Activated CD4-positive, alpha-beta T cell treated with anti-CD3 and anti-CD28 coated beads, Interleukin-2, amount 50 U/mL, for 24 hours (primary cell): ENCODE results near the gene CFAP52.
A peak's percentile ranks its signal among the peaks of the same experiment; 100 is the strongest.
"Not testable (repeated sequence)": the region's sequence is repeated elsewhere in the genome, so short reads cannot be mapped to it uniquely, and the experiment has no call there.

Experiments used
- DNase-seq, 2 donors: peaks; one replicate each; pipeline ENCODE4 v3.0.0-alpha.2; 2020; ENCODE audit warnings: low read depth in 1 of 2, low spot score in 1 of 2

CFAP52 gene, protein sequence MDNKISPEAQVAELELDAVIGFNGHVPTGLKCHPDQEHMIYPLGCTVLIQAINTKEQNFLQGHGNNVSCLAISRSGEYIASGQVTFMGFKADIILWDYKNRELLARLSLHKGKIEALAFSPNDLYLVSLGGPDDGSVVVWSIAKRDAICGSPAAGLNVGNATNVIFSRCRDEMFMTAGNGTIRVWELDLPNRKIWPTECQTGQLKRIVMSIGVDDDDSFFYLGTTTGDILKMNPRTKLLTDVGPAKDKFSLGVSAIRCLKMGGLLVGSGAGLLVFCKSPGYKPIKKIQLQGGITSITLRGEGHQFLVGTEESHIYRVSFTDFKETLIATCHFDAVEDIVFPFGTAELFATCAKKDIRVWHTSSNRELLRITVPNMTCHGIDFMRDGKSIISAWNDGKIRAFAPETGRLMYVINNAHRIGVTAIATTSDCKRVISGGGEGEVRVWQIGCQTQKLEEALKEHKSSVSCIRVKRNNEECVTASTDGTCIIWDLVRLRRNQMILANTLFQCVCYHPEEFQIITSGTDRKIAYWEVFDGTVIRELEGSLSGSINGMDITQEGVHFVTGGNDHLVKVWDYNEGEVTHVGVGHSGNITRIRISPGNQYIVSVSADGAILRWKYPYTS

GRCh38 chr17:9576521-9577372 lies at the start of gene CFAP52:
TSS of gene CFAP52 (plus strand) at chr17:9576642. CDS start at chr17:9576696, 54 bp downstream.
- DNase-seq = peak; percentile 61 to 73

DNA sequence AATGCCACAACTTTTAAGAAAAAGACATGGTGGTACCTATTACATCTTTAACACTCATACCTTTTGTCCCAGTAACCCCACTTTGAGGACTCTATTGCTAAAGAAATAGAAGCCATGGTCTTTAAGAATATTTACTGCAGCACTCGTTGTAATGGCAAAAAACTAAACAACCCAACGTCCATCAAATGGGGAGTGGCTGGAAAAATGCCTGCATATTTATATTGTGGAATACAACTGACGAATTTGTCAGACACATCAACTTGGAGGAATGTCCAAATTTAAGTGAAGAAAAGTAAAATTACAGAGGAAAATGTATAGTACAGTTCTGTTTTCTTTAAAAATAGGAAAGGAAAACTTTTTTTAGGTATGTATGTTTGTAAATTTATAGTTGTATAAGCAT lies 48.7 kb upstream of the CFAP52 start:
- no peak for DNase-seq

DNA sequence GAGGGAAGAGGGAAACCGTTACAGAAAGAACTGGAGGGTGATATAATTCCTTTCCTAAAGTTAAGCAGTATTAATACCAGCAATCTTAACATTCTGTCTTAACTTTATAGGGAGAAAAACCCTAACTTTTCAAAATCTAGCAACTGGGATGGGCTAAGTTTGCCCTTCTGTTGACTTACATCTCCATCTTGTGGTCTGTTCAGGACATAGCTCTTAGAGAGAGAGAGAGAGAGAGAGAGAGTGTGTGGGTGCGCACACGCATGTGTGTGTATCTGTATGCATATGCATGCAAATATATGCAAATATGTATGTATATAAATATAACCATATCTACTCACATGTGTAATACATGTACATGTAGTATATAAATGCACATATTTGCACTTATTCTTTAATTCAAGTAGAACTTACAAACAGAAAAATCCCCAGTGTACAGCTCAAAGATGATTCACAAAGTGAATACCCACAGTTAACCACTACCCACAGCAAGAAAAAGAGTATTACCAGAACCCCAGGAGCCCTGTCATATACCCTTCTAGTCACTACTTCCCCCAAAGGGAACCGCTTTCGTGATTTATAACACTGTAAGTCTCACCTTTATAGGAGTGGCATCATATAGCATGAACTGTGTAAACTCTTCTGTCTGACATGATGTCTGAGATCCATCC lies 47.3 kb upstream of the CFAP52 start:
- no peak for DNase-seq

DNA sequence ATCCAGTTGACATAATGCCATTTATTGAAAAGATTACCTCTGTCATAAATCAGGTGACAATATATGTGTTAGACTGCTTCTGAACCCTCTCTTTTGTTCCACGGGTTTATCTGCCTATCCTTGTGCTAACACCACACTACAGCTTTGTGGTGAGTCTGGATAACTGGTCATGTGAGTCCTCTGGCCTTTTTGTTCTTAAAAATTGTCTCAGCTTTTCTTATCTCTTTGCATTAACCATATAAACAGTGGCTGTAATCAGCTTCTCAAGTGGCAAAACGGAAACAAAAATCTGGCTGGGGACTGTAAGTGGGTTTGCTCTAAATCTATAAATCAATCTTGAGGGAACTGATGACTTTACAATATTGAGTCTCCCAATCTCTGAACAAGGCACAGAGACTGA lies 45.4 kb upstream of the CFAP52 start:
- DNase-seq = no peak

DNA sequence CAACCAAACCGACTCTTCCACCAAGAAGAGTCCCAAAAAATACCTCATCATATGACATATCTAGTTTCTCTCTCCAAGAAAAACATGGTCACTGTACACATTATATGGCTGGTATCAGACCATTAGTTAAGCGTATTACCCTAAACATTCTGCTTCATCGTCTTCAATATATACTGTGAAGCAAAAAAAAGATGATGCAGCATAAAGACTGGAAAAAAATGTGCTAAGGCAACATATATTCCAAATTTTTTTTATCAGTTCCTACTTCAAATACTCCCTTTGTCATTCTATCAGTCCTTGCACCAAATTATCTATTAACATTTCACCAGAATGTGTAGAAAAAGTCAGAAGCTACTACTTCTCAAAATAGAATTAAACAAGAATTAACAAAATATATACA lies 43.7 kb upstream of the CFAP52 start:
- no peak for DNase-seq

- no peak for DNase-seq
Observed at GRCh38 chr17:9533441-9533840, 43.0 kb upstream of the CFAP52 start.

GRCh38 chr17:9536061-9536460 lies 40.4 kb upstream of the CFAP52 start:
- DNase-seq = no peak

DNA sequence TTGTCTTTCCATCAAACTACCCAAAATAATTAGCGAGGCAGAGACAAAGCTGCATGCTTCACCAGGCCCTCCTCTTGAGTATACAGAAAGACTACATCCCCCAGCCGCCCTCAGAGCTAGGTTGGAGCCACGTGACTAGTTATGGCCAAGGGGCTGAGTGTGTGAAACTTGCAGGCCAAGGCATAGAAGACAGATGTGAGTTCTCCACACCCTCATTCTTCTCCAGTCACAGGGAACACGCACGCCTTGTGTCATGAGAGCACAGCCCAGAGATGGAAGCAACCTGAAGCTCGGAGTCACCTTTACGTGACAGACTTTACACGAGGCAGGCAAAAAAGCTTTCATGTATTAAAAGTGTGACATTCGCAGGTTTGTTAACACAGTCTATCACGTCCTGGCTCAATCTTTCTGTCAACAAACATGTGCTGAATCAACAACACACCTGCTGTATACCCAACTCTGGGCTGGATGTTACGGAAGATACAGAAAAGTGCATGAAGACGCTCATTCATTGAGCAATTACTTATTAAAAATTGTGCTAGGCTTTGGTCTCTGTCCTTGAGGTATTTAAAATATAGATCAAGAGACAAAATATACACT lies 39.2 kb upstream of the CFAP52 start:
- DNase-seq = no peak

DNA sequence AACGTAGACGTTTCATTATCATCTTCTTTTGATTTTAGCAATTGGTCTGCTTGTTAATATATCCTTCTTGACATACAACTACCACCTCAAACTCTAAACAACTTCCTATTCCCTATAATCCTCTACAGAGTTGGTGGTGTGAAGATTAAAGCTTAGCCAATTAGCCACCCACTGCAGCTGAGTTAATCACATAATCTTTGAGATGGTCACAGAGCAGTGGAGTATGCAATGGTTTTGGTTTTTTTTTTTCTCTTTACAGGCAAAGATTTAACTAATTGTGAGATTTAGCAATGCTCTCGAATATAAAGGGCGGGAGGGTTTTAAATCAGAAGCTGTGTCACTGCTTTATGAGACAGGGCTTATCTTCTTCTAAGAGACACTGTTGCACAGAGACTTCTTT lies 37.8 kb upstream of the CFAP52 start:
- DNase-seq = no peak

GRCh38 chr17:9541718-9542117 lies 34.7 kb upstream of the CFAP52 start:
- DNase-seq = no peak

- DNase-seq = no peak
Observed at GRCh38 chr17:9544221-9544620, 32.2 kb upstream of the CFAP52 start.

DNA sequence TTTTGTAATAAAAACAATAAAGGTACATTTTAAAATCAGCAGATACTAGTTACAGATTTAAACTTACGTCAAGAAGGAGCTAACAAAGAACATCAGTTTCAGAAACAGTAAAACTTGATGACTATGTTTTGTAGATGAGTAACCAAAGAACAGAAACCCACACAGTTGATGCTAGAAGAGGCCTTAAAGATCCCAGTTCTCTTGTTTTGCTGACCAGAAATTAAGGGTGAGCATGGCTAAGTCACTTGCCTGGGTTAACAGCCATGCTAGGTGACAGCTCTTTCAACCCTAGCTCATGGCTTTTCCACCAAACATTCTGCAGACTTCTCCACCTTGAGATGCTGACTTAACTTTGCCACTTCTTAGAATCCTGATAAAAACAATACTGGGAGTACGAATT lies 27.2 kb upstream of the CFAP52 start:
- no peak for DNase-seq

- no peak for DNase-seq
Observed at GRCh38 chr17:9553181-9553580, 23.3 kb upstream of the CFAP52 start.

GRCh38 chr17:9553596-9553995 lies 22.8 kb upstream of the CFAP52 start:
- DNase-seq = no peak

DNA sequence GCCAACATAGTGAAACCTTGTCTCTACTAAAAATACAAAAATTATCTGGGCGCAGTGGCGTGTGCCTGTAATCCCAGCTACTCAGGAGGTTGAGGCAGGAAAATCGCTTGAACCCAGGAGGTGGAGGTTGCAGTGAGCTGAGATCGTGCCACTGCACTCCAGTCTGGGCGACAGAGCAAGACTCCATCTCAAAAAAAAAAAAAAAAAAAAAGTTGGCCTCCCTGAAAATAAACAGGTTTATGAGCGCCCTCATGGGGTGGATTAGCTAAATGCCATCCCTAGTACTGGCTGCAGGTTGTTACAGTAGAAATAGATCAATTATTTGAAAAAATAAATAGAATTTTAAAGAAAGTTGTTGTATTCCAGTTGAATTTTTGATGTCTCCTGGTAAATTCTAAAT lies 21.7 kb upstream of the CFAP52 start:
- peak in 1 of 2 donors; percentile 16 for DNase-seq

DNA sequence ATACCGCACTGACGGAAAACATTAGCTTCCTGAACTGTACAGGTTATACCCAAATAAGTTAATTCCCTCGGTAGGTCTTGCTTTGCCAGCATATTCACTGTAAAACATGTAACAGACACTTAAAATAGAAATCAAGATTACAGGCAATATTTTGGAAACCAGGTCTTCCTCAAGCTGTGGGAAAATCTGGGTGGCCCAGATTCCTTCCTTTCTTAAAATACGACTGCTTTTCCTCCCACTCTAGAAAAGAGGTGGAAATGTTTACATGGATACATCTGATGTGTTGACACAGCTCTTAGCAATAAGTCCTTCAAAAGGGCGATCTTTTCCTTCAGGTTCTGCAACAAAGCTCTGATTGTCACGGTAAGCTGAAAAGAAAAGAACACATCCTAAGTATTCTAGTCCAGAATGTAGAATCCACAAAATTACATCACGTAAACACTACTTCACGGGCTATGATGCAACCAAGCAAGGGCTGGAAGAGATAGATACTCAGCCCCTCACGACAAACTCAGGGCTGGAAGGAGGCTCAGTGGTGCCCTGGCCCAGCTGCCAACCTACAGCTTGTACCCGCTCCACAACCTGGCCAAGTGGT lies 19.2 kb upstream of the CFAP52 start:
- no peak for DNase-seq

- DNase-seq = no peak
Observed at GRCh38 chr17:9557857-9558256, 18.6 kb upstream of the CFAP52 start.

DNA sequence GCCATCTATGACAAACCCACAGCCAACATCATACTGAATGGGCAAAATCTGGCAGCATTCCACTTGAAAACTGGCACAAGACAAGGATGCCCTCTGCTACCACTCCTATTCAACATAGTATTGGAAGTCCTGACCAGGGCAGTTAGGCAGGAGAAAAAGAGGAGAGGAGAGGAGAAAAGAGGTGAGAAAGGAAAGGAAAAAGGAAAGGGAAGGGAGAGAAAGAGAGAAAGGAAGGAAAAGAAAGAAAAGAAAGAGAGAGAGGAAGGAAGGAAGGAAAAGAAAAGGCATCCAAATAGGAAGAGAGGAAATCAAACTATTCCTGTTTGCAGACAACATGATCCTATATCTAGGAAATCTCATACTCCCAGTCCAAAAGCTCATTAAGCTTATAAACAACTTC lies 12.3 kb upstream of the CFAP52 start:
- DNase-seq = no peak

DNA sequence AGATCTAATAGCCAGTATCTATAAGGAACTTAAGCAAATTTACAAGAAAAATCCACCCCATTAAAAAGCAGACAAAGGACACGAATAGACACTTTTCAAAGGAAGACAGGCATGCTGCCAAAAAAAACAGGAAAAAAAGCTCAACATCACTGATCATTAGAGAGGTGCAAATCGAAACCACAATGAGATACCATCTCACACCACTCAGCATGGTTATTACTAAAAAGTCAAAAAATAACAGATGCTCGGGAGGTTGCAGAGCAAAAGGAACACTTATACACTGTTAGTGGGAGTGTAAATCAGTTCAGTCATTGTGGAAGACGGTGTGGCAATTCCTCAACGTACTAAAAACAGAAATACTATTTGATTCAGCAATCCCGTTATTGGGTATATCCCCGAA lies 10.4 kb upstream of the CFAP52 start:
- DNase-seq = no peak

GRCh38 chr17:9566739-9567138 lies 9.7 kb upstream of the CFAP52 start:
- DNase-seq = not testable (repeated sequence)

DNA sequence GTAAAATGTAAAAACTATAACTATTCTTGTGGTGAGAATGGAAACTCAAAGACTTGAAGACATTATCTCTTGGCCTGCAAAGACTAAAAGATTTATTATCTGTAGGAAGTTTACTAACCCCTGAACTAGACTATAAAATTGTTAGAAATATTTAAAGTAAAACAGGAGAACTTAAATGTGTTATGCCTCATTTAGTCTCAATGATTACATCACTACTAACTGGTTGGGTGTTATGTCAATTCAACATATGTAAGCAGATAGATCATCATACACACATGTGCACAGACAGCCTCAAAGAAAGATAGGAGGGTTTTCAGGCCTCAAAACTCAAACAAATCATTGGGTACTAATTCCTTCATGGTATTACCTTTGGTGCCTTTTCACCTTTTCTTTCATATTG lies 8.4 kb upstream of the CFAP52 start:
- DNase-seq = no peak
